Kidney epithelial cell (primary cell): ENCODE data around the gene HNF4A. TPM values are rescaled to one million over a fixed set of nuclear protein-coding genes. Genes with fewer than 3 reads are reported as not detected.
"Not testable (repeated sequence)": the region's sequence is repeated elsewhere in the genome, so short reads cannot be mapped to it uniquely, and the experiment has no call there.

Experiments
- DNase-seq: peaks from one replicate; pipeline ENCODE4 v3.0.0-alpha.2; 2010; ENCODE audit warnings: low read depth
- H3K27me3 ChIP-seq: 2 replicates; pipeline ENCODE4 v1.6.0; 2011; ENCODE audit warnings: low read length; ENCODE audit not compliant: control insufficient read depth, insufficient read depth
- H3K36me3 ChIP-seq: 2 replicates; pipeline ENCODE4 v1.5.1; 2011; ENCODE audit warnings: low read length; ENCODE audit not compliant: control insufficient read depth, insufficient read depth
- H3K4me3 ChIP-seq: 2 replicates; pipeline ENCODE4 v1.5.1; 2011; ENCODE audit warnings: low read depth, mild to moderate bottlenecking, control low read depth, low read length
- total RNA-seq: library from RNA; depleted of rRNA; stranded (reverse); fragments of >200 nt; gene quantifications from 2 replicates; pipeline ENCODE4 v1.2.3, GENCODE V29; 2015
- TF ChIP-seq, protein P1 (sequence below): IDR thresholded peaks from 2 replicates; pipeline ENCODE4 v1.5.1; 2011; ENCODE audit warnings: mild to moderate bottlenecking, moderate library complexity, low read length, control low read depth, inconsistent platforms; ENCODE audit not compliant: insufficient read depth, poor library complexity, severe bottlenecking

Gene HNF4A
- total RNA-seq, 1 donor from 2014 or later: not detected

GRCh38 chr20:44319839-44320422 lies 35.6 kb upstream of the HNF4A start:
- no peak overlapping the region for H3K4me3 ChIP-seq
- TF ChIP-seq, protein P1, sequence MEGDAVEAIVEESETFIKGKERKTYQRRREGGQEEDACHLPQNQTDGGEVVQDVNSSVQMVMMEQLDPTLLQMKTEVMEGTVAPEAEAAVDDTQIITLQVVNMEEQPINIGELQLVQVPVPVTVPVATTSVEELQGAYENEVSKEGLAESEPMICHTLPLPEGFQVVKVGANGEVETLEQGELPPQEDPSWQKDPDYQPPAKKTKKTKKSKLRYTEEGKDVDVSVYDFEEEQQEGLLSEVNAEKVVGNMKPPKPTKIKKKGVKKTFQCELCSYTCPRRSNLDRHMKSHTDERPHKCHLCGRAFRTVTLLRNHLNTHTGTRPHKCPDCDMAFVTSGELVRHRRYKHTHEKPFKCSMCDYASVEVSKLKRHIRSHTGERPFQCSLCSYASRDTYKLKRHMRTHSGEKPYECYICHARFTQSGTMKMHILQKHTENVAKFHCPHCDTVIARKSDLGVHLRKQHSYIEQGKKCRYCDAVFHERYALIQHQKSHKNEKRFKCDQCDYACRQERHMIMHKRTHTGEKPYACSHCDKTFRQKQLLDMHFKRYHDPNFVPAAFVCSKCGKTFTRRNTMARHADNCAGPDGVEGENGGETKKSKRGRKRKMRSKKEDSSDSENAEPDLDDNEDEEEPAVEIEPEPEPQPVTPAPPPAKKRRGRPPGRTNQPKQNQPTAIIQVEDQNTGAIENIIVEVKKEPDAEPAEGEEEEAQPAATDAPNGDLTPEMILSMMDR: no peak
- H3K36me3 ChIP-seq: no peaks in the 10 kb centered on the region

DNA sequence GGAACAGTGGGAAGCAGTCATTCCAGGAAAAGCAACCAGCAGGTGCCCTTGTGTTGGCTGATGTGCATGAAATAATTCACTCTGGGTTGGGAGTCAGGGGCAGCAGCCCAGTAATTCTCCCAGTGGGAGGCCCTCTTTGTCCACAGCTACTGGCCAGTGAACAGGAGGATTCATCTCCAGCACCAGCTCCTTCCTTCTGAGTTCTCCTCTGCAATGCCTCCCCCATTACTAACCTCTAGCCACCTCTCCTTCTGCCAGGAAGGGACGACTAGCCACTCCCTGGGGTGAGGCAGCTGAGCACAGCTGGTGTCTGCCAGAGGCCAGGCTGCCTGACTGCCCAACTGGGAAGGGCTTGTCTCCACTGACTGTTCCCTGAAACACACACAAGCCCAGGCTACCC lies 31.2 kb upstream of the HNF4A start:
- H3K27me3 ChIP-seq: no peaks in the 10 kb centered on the region
- TF ChIP-seq, protein P1: no peak
- H3K4me3 ChIP-seq: no peak overlapping the region
- H3K36me3 ChIP-seq: no peaks in the 10 kb centered on the region
- DNase-seq: no peak

More at GRCh38 chr20:44319839-44320422, 35.6 kb upstream of the HNF4A start:
- no peak for DNase-seq
- H3K27me3 ChIP-seq: no peaks in the 10 kb centered on the region

DNA sequence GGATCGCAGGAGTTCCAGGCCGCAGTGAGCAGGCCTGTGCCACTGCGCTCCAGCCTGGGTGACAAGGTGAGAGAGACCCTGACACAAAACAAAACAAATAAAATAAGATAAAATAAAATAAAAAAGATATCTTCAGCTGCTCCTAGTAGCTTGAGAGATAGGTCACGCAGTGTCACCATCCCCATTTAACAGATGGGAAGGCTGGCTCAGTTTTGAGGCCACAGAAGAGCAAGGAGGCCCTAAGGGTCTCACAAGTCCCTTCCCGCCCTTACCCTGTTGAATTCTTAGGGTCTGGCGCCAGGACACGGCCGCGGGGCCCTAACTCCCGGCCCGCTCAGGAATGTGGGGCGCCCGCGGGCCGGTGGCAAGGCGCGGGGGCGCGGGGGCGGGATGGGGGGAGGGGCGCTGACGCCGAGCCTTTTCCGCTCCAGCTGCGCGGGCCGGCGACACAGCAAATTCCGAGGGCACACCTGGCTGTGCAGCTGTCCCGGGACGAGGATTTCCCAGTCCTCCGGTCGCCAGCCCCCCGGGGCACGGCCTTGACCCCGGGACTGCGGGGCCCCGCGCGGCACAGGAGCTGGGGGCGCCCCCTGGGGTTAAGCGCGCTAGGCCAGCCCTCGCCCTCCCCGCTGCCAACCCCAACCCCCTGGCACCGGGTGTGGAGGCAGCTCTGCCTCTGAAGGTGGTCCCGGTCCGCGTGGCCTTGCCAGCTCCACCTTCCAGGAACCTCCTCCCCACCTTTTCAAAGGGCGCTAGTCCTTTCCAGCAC lies 28.9 kb upstream of the HNF4A start:
- TF ChIP-seq, protein P1: no peak
- Histone ChIP-seq H3K27me3 (no peaks in the 10 kb centered on the region), H3K4me3 (no peak overlapping the region), H3K36me3 (no peaks in the 10 kb centered on the region)
- DNase-seq: no peak

- H3K27me3 ChIP-seq, DNase-seq, H3K4me3 ChIP-seq, H3K36me3 ChIP-seq: not testable (repeated sequence)
Observed at GRCh38 chr20:44327748-44328147, 27.8 kb upstream of the HNF4A start.

GRCh38 chr20:44328428-44328827 lies 27.1 kb upstream of the HNF4A start:
- H3K27me3 ChIP-seq: no peaks in the 10 kb centered on the region
- TF ChIP-seq, protein P1: no peak
- DNase-seq: no peak
- no peaks in the 10 kb centered on the region for H3K36me3 ChIP-seq
- no peak overlapping the region for H3K4me3 ChIP-seq

DNA sequence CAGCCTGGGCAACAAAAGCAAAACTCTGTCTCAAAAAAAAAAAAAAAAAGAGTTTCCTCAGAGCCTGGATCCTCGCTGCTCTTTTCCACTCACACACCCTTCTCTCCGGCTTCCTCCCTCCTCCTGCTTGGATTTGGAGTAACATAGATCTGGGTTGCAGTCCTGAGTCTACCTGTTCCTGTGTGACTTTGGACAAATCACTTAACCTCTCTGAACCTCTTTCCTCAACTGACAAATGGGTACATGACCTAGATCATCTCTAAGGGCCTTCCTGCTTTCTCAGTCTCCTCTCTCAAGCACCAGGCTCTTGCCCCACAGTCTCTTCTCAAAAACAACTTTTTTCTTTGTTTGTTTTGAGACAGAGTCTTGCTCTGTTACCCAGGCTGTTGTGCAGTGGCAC lies 24.3 kb upstream of the HNF4A start:
- no peak for DNase-seq
- TF ChIP-seq, protein P1: no peak
- H3K4me3 ChIP-seq: no peak overlapping the region
- no peaks in the 10 kb centered on the region for H3K36me3 ChIP-seq
- H3K27me3 ChIP-seq: peaks cover 7% of the 10 kb centered on the region
